NCI-H187 (cell line): ENCODE results near the gene PCDHGB3.

Experiments used
- DNase-seq, 2 experiments: peaks; one replicate each; lab custom pipeline; 2025; lab: John Stamatoyannopoulos, UW

Gene PCDHGB3

GRCh38 chr5:141419074-141419880 is 49.2 kb downstream of the PCDHGB3 start:
- no peak for DNase-seq

- no peak for DNase-seq
Observed at GRCh38 chr5:141420855-141421488, 50.9 kb downstream of the PCDHGB3 start, which contains the start of gene PCDHGA11. PCDHGA11 (plus strand) TSS chr5:141421051; CDS start chr5:141421228, 177 bp downstream.

- no peak for DNase-seq
Observed at GRCh38 chr5:141421489-141421855, 51.4 kb downstream of the PCDHGB3 start.
